ENCODE measurements around the gene SINHCAF.
A peak's percentile ranks its signal among the peaks of the same experiment; 100 is the strongest.
"Not testable (repeated sequence)": the region's sequence is repeated elsewhere in the genome, so short reads cannot be mapped to it uniquely, and the experiment has no call there.

The SINHCAF gene

GRCh38 chr12:31259136-31259886 is 66.6 kb downstream of the SINHCAF start:
- H3K4me3 ChIP-seq (ENCODE audit: low read length), result no peak overlapping the region
- H3K9ac ChIP-seq (ENCODE audit: low read length), result no peak overlapping the region
- H3K9me3 ChIP-seq (ENCODE audit: control insufficient read depth, low read length), result no peaks in the 10 kb centered on the region
- no peaks in the 10 kb centered on the region for H3K27me3 ChIP-seq (replicated peaks; ENCODE audit: control insufficient read depth, insufficient read depth, low read length)
- H3K36me3 ChIP-seq (ENCODE audit: control insufficient read depth, insufficient read depth, low read length, severe bottlenecking), result no peaks in the 10 kb centered on the region
- DNase-seq (ENCODE audit: low read depth), result no peak
- H3K4me1 ChIP-seq (ENCODE audit: control insufficient read depth, insufficient read depth, low read length), result peaks cover 3% of the 10 kb centered on the region

GRCh38 chr12:31257784-31258183 is 68.2 kb downstream of the SINHCAF start:
- H3K4me3 ChIP-seq (ENCODE audit: low read length), result no peak overlapping the region
- H3K9ac ChIP-seq (ENCODE audit: low read length), result no peak overlapping the region
- H3K27me3 ChIP-seq (replicated peaks; ENCODE audit: control insufficient read depth, insufficient read depth, low read length), result peaks cover 7% of the 10 kb centered on the region
- H3K9me3 ChIP-seq (ENCODE audit: control insufficient read depth, low read length), result no peaks in the 10 kb centered on the region
- no peaks in the 10 kb centered on the region for H3K36me3 ChIP-seq (ENCODE audit: control insufficient read depth, insufficient read depth, low read length, severe bottlenecking)
- peaks cover 3% of the 10 kb centered on the region for H3K4me1 ChIP-seq (ENCODE audit: control insufficient read depth, insufficient read depth, low read length)
- no peak for DNase-seq (ENCODE audit: low read depth)

- H3K9ac ChIP-seq (ENCODE audit: low read length); H3K9me3 ChIP-seq (ENCODE audit: control insufficient read depth, low read length); H3K4me1 ChIP-seq (ENCODE audit: control insufficient read depth, insufficient read depth, low read length); H3K4me3 ChIP-seq (ENCODE audit: low read length); H3K36me3 ChIP-seq (ENCODE audit: control insufficient read depth, insufficient read depth, low read length, severe bottlenecking): not testable (repeated sequence)
- DNase-seq (ENCODE audit: low read depth), result peak; percentile 49
- H3K27me3 ChIP-seq (replicated peaks; ENCODE audit: control insufficient read depth, insufficient read depth, low read length), result peaks cover 10% of the 10 kb centered on the region
These were observed 74.0 kb downstream of the SINHCAF start for GRCh38 chr12:31251707-31252611.

- Histone ChIP-seq H3K27me3 (replicated peaks; ENCODE audit: control insufficient read depth, insufficient read depth, low read length) (peaks cover 10% of the 10 kb centered on the region), H3K36me3 (ENCODE audit: control insufficient read depth, insufficient read depth, low read length, severe bottlenecking) (no peaks in the 10 kb centered on the region), H3K4me1 (ENCODE audit: control insufficient read depth, insufficient read depth, low read length) (no peaks in the 10 kb centered on the region), H3K9me3 (ENCODE audit: control insufficient read depth, low read length) (no peaks in the 10 kb centered on the region), H3K9ac (ENCODE audit: low read length) (no peak overlapping the region), H3K4me3 (ENCODE audit: low read length) (no peak overlapping the region)
- DNase-seq (ENCODE audit: low read depth), result no peak
These were observed 75.8 kb downstream of the SINHCAF start for GRCh38 chr12:31250179-31250578.

GRCh38 chr12:31249356-31249755 is 76.6 kb downstream of the SINHCAF start:
- DNase-seq (ENCODE audit: low read depth), result no peak
- Histone ChIP-seq H3K9me3 (ENCODE audit: control insufficient read depth, low read length) (no peaks in the 10 kb centered on the region), H3K9ac (ENCODE audit: low read length) (no peak overlapping the region), H3K4me3 (ENCODE audit: low read length) (no peak overlapping the region), H3K36me3 (ENCODE audit: control insufficient read depth, insufficient read depth, low read length, severe bottlenecking) (no peaks in the 10 kb centered on the region), H3K4me1 (ENCODE audit: control insufficient read depth, insufficient read depth, low read length) (no peaks in the 10 kb centered on the region), H3K27me3 (replicated peaks; ENCODE audit: control insufficient read depth, insufficient read depth, low read length) (peaks cover 16% of the 10 kb centered on the region)

DNA sequence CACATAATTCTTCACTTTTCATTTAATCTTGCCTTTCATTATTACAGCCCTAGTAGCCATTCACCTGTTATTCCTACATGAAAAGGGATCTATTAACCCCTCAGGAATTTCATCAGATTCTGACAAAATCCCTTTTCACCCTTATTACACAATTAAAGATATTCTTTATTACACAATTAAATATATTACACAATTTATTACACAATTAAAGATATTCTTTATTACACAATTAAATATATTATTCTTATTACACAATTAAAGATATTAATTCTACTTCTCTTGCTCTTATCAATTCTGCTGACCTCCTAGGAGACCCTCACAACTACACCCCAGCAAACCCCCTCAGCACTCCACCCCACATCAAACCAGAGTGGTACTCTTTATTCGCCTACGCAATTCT is 77.1 kb downstream of the SINHCAF start:
- H3K9me3 ChIP-seq (ENCODE audit: control insufficient read depth, low read length), result no peaks in the 10 kb centered on the region
- H3K4me3 ChIP-seq (ENCODE audit: low read length), result no peak overlapping the region
- H3K36me3 ChIP-seq (ENCODE audit: control insufficient read depth, insufficient read depth, low read length, severe bottlenecking), result no peaks in the 10 kb centered on the region
- no peak overlapping the region for H3K9ac ChIP-seq (ENCODE audit: low read length)
- peaks cover 12% of the 10 kb centered on the region for H3K27me3 ChIP-seq (replicated peaks; ENCODE audit: control insufficient read depth, insufficient read depth, low read length)
- H3K4me1 ChIP-seq (ENCODE audit: control insufficient read depth, insufficient read depth, low read length), result no peaks in the 10 kb centered on the region
- DNase-seq (ENCODE audit: low read depth), result no peak

GRCh38 chr12:31248337-31248736 is 77.6 kb downstream of the SINHCAF start:
- DNase-seq (ENCODE audit: low read depth), result no peak
- no peak overlapping the region for H3K4me3 ChIP-seq (ENCODE audit: low read length)

GRCh38 chr12:31246470-31246850 is 79.5 kb downstream of the SINHCAF start:
- no peak for DNase-seq (ENCODE audit: low read depth)
- H3K27me3 ChIP-seq (replicated peaks; ENCODE audit: control insufficient read depth, insufficient read depth, low read length), result peaks cover 12% of the 10 kb centered on the region
- H3K4me3 ChIP-seq (ENCODE audit: low read length), result no peak overlapping the region
- H3K9me3 ChIP-seq (ENCODE audit: control insufficient read depth, low read length), result no peaks in the 10 kb centered on the region
- H3K9ac ChIP-seq (ENCODE audit: low read length), result no peak overlapping the region
- H3K36me3 ChIP-seq (ENCODE audit: control insufficient read depth, insufficient read depth, low read length, severe bottlenecking), result no peaks in the 10 kb centered on the region
- H3K4me1 ChIP-seq (ENCODE audit: control insufficient read depth, insufficient read depth, low read length), result no peaks in the 10 kb centered on the region

More at GRCh38 chr12:31248337-31248736, 77.6 kb downstream of the SINHCAF start:
- Histone ChIP-seq H3K4me1 (ENCODE audit: control insufficient read depth, insufficient read depth, low read length) (no peaks in the 10 kb centered on the region), H3K36me3 (ENCODE audit: control insufficient read depth, insufficient read depth, low read length, severe bottlenecking) (no peaks in the 10 kb centered on the region), H3K9me3 (ENCODE audit: control insufficient read depth, low read length) (no peaks in the 10 kb centered on the region), H3K9ac (ENCODE audit: low read length) (no peak overlapping the region), H3K27me3 (replicated peaks; ENCODE audit: control insufficient read depth, insufficient read depth, low read length) (peaks cover 12% of the 10 kb centered on the region)

DNA sequence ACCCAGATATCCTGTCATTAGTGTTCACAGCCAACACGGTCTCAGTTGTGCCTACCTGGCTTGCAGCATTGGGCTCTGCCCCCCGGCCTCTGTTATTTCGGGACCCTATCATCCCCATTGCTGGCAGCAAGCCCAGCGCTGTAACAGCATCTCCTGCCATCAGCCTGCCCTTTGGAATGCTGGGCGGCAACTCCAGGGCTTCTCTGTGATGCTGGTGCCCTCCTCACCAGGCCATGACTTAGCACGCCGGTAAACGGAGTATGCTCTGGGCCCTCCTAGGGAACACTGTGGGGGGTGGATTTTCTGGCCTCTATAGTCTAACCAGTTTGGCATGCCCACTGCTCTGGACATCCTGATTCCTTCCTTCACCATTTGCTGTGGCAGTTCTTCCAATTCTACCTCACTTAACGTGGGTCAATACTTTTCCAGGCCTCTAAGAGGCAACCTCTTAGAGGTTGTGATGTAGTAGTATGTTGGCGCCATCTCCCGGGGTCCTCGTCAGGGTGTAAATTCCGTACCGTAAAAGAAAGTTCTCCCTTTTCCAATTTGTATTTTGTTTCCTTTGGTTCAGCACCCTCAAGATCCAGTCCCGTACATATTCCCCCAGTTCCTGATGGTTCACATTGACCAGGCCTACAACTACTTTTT is 80.0 kb downstream of the SINHCAF start:
- no peak overlapping the region for H3K4me3 ChIP-seq (ENCODE audit: low read length)
- no peak for DNase-seq (ENCODE audit: low read depth)
- H3K9me3 ChIP-seq (ENCODE audit: control insufficient read depth, low read length), result no peaks in the 10 kb centered on the region

DNA sequence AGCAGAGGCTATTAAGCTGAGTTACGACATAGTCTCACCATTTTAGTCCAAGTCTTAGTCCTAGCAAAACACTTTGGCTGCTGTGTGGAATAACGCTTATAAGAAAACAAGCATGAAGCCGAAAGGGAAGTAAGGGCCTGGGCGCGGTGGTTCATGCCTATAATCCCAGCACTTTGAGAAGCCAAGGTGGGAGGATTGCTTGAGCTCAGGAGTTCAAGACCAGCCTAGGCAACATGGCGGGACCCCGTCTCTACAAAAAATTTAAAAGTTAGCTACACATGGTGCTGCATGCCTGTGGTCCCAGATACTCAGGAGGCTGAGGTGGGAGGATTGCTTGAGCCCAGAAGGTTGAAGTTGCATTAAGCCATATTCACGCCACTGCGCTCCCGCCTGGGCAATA is 83.5 kb downstream of the SINHCAF start:
- H3K9me3 ChIP-seq (ENCODE audit: control insufficient read depth, low read length); H3K9ac ChIP-seq (ENCODE audit: low read length); H3K4me1 ChIP-seq (ENCODE audit: control insufficient read depth, insufficient read depth, low read length); H3K36me3 ChIP-seq (ENCODE audit: control insufficient read depth, insufficient read depth, low read length, severe bottlenecking); DNase-seq (ENCODE audit: low read depth); H3K4me3 ChIP-seq (ENCODE audit: low read length): not testable (repeated sequence)
- peaks cover 35% of the 10 kb centered on the region for H3K27me3 ChIP-seq (replicated peaks; ENCODE audit: control insufficient read depth, insufficient read depth, low read length)

More for the DNA sequence above, 80.0 kb downstream of the SINHCAF start:
- Histone ChIP-seq H3K27me3 (replicated peaks; ENCODE audit: control insufficient read depth, insufficient read depth, low read length) (peaks cover 18% of the 10 kb centered on the region), H3K9ac (ENCODE audit: low read length) (no peak overlapping the region), H3K4me1 (ENCODE audit: control insufficient read depth, insufficient read depth, low read length) (no peaks in the 10 kb centered on the region), H3K36me3 (ENCODE audit: control insufficient read depth, insufficient read depth, low read length, severe bottlenecking) (no peaks in the 10 kb centered on the region)

GRCh38 chr12:31238764-31239387 is 87.1 kb downstream of the SINHCAF start:
- Histone ChIP-seq H3K4me3 (ENCODE audit: low read length) (no peak overlapping the region), H3K9ac (ENCODE audit: low read length) (no peak overlapping the region), H3K4me1 (ENCODE audit: control insufficient read depth, insufficient read depth, low read length) (no peaks in the 10 kb centered on the region), H3K9me3 (ENCODE audit: control insufficient read depth, low read length) (no peaks in the 10 kb centered on the region), H3K36me3 (ENCODE audit: control insufficient read depth, insufficient read depth, low read length, severe bottlenecking) (no peaks in the 10 kb centered on the region), H3K27me3 (replicated peaks; ENCODE audit: control insufficient read depth, insufficient read depth, low read length) (peaks cover 64% of the 10 kb centered on the region)
- DNase-seq (ENCODE audit: low read depth), result peak; percentile 83

Data from adipocyte (in vitro differentiated cells).